ENCODE data around the gene EVC. TPM values are rescaled to one million over a fixed set of nuclear protein-coding genes. Genes with fewer than 3 reads are reported as not detected.
A peak's percentile ranks its signal among the peaks of the same experiment; 100 is the strongest.
"Not testable (repeated sequence)": the region's sequence is repeated elsewhere in the genome, so short reads cannot be mapped to it uniquely, and the experiment has no call there.

EVC gene
- total RNA-seq, 4 donors from 2014 or later = 23.0 to 54.1 (median 30.0) TPM

DNA sequence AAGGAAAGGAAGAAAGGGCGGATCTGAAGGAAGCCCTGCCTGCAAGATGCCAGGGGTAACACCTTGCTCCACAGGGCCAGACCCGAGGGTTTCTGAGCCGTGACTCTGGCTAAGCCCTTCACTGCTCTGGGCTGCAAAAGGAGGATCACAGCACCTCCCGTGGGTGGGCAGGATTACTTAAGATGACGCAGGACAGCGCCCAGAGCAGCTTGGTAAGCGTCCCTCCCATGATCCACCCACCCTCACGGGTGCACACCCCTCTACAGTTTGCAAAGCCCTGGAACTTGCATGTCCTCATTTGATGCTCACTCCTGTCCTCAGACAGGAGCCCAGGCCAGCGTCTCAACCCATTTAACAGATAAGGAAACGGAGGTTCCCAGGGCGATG, 117.0 kb downstream of the EVC start:
- TF ChIP-seq POLR2A (IDR thresholded peaks at IDR 0.05) (no peak), POLR2AphosphoS5 (IDR thresholded peaks at IDR 0.05) (no peak), EP300 (IDR thresholded peaks at IDR 0.05) (no peak)
- TF ChIP-seq, protein P1, sequence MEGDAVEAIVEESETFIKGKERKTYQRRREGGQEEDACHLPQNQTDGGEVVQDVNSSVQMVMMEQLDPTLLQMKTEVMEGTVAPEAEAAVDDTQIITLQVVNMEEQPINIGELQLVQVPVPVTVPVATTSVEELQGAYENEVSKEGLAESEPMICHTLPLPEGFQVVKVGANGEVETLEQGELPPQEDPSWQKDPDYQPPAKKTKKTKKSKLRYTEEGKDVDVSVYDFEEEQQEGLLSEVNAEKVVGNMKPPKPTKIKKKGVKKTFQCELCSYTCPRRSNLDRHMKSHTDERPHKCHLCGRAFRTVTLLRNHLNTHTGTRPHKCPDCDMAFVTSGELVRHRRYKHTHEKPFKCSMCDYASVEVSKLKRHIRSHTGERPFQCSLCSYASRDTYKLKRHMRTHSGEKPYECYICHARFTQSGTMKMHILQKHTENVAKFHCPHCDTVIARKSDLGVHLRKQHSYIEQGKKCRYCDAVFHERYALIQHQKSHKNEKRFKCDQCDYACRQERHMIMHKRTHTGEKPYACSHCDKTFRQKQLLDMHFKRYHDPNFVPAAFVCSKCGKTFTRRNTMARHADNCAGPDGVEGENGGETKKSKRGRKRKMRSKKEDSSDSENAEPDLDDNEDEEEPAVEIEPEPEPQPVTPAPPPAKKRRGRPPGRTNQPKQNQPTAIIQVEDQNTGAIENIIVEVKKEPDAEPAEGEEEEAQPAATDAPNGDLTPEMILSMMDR (IDR thresholded peaks at IDR 0.05) = no peak
- Histone ChIP-seq H3K27me3 (no peaks in the 10 kb centered on the region), H3K4me3 (no peak overlapping the region), H3K27ac (no peak overlapping the region), H3K36me3 (no peaks in the 10 kb centered on the region), H3K4me1 (peaks cover 7% of the 10 kb centered on the region), H3K9me3 (no peaks in the 10 kb centered on the region)
- DNase-seq (ENCODE audit: low spot score in 2 of 2) = no peak
- 87% methylated on average over 8 of the region's 11 CpGs for WGBS

DNA sequence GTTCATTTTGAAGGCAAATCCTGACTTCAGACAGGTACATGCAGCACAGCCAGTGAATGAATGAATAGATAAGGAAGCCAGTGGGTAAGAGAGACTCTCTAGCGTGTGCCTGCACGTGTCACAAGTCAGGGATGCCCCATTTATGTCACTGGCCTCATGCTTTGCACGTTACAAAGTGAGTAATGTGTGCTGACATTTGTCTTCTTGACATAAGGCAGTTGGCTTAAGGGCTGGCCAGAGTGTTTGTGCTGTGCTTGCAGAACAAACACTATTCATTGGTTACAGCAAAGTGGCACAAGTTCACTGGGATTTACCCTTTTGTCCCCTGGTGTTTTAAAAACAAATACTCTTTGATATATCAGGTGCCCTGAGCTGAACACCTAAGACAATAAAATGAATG, 125.9 kb downstream of the EVC start:
- no peak overlapping the region for H3K4me3 ChIP-seq
- no peak for DNase-seq (ENCODE audit: low spot score in 2 of 2)
- WGBS = 46% methylated on average over 3 of the region's 3 CpGs
- no peaks in the 10 kb centered on the region for H3K27me3 ChIP-seq
- H3K27ac ChIP-seq = no peak overlapping the region
- TF ChIP-seq, protein P1 (IDR thresholded peaks at IDR 0.05) = no peak
- TF ChIP-seq POLR2A (IDR thresholded peaks at IDR 0.05) (no peak), EP300 (IDR thresholded peaks at IDR 0.05) (no peak), POLR2AphosphoS5 (IDR thresholded peaks at IDR 0.05) (no peak)
- H3K9me3 ChIP-seq = no peaks in the 10 kb centered on the region
- H3K4me1 ChIP-seq = peaks cover 10% of the 10 kb centered on the region
- H3K36me3 ChIP-seq = no peaks in the 10 kb centered on the region

- not testable (repeated sequence) for DNase-seq (ENCODE audit: low spot score in 2 of 2); H3K27me3 ChIP-seq; H3K4me3 ChIP-seq; H3K27ac ChIP-seq; H3K4me1 ChIP-seq; H3K9me3 ChIP-seq; H3K36me3 ChIP-seq
- 90% methylated on average over 6 of the region's 6 CpGs for WGBS
Measured at GRCh38 chr4:5837483-5837882, 126.5 kb downstream of the EVC start.

DNA sequence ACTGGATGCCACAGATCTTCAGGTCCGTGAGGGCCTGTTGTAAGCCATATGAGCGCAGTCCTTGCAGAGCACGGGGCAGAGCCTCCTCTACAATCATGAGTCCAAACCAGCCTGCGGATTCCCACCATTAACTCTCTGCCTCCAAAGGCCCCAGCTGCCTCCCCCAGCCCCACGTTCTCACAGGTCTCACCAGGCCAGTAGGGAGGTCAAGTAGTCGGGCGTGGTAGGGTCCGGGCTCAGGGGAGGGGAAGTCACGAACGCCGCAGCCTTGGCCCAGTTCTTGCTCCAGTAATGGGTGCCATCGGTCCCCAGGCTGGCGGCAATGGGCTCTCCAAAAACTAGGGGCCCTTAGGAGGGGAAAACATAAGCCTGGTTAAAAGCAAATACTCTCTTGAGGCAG, 128.3 kb downstream of the EVC start:
- no peak overlapping the region for H3K27ac ChIP-seq
- H3K9me3 ChIP-seq = no peaks in the 10 kb centered on the region
- H3K4me1 ChIP-seq = peaks cover 10% of the 10 kb centered on the region
- WGBS = 73% methylated on average over 3 of the region's 13 CpGs
- no peak for DNase-seq (ENCODE audit: low spot score in 2 of 2)
- no peak overlapping the region for H3K4me3 ChIP-seq
- H3K36me3 ChIP-seq = no peaks in the 10 kb centered on the region
- H3K27me3 ChIP-seq = no peaks in the 10 kb centered on the region
- no peak for TF ChIP-seq EP300 (IDR thresholded peaks at IDR 0.05)
- TF ChIP-seq POLR2AphosphoS5 (IDR thresholded peaks at IDR 0.05) = no peak
- TF ChIP-seq, protein P1 (IDR thresholded peaks at IDR 0.05) = no peak
- TF ChIP-seq POLR2A (IDR thresholded peaks at IDR 0.05) = no peak

- Histone ChIP-seq H3K4me3 (peak overlapping the region; percentile 17), H3K27ac (no peak overlapping the region)
- WGBS = 55% methylated on average over 21 of the region's 30 CpGs
Measured at GRCh38 chr4:5839751-5840674, 129.0 kb downstream of the EVC start.

More at GRCh38 chr4:5839751-5840674, 129.0 kb downstream of the EVC start:
- no peaks in the 10 kb centered on the region for H3K27me3 ChIP-seq
- DNase-seq (ENCODE audit: low spot score in 2 of 2) = no peak
- no peaks in the 10 kb centered on the region for H3K9me3 ChIP-seq
- TF ChIP-seq EP300 (IDR thresholded peaks at IDR 0.05) (no peak), POLR2A (IDR thresholded peaks at IDR 0.05) (no peak), POLR2AphosphoS5 (IDR thresholded peaks at IDR 0.05) (no peak)
- TF ChIP-seq, protein P1 (IDR thresholded peaks at IDR 0.05) = no peak
- H3K4me1 ChIP-seq = peaks cover 10% of the 10 kb centered on the region
- H3K36me3 ChIP-seq = no peaks in the 10 kb centered on the region

Measured in suprapubic skin (tissue), 4 donors.